GM12891 (cell line): ENCODE measurements around the gene PDP2.

Experiments used
- POLR2A ChIP-seq: IDR thresholded peaks from 2 replicates; pipeline ENCODE4 v1.6.1; 2011; ENCODE audit warnings: low read depth, low read length, control low read depth
- POLR2AphosphoS5 ChIP-seq: IDR thresholded peaks from 2 replicates; pipeline ENCODE4 v1.6.1; 2011; ENCODE audit warnings: low read depth, low read length, control low read depth
- TAF1 ChIP-seq: IDR thresholded peaks from 2 replicates; pipeline ENCODE4 v1.6.1; 2011; ENCODE audit warnings: low read depth, low read length, control low read depth

DNA sequence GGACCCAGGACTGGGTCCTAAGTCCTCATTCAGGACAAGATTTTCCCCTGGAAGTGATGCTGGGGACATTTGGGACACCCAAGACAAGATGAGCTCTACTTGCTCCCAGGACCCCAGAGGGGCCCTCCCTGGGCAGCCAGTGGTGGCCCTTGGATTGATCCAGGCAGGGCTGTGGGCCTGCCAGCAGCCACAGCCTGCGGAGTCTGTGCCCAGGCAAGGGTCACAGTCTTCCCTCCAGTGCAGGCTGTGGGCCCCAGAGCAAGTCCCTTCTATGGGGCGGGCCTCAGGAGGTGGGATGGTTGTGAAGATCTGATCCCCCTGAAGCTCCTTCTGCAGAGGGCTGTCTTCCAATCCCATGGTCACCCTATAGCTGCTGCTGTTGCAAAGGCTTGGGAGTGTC lies 23.5 kb upstream of the PDP2 start:
- TF ChIP-seq POLR2A (no peak), POLR2AphosphoS5 (no peak), TAF1 (no peak)
